Smooth muscle cell (in vitro differentiated cells): ENCODE results near the gene LHX6. TPM values are rescaled to one million over a fixed set of nuclear protein-coding genes. Genes with fewer than 3 reads are reported as not detected.

Source experiments
- DNase-seq: peaks from one replicate; lab custom pipeline; 2025; ENCODE audit not compliant: unreplicated experiment; lab: John Stamatoyannopoulos, UW
- H2AFZ ChIP-seq: fragments of 200-600 bp; sonication (generic); 2 replicates; pipeline ENCODE4 v1.6.0; 2016; ENCODE audit warnings: antibody characterized with exemption, low read depth, mild to moderate bottlenecking
- H3F3A ChIP-seq: fragments of 200-600 bp; sonication (generic); 2 replicates; pipeline ENCODE4 v1.6.0; 2017; ENCODE audit warnings: antibody characterized with exemption, low read depth
- H3K27ac ChIP-seq: fragments of 200-600 bp; sonication (generic); 2 replicates; pipeline ENCODE4 v1.5.1; 2016; ENCODE audit warnings: low read depth, mild to moderate bottlenecking
- H3K27me3 ChIP-seq: fragments of 200-600 bp; sonication (generic); 2 replicates; pipeline ENCODE4 v1.6.1; 2016; ENCODE audit warnings: low read depth, mild to moderate bottlenecking
- H3K36me3 ChIP-seq: fragments of 200-600 bp; sonication (generic); 2 replicates; pipeline ENCODE4 v1.5.1; 2016; ENCODE audit warnings: low read depth
- H3K4me1 ChIP-seq: fragments of 200-600 bp; sonication (generic); 2 replicates; pipeline ENCODE4 v1.5.1; 2016; ENCODE audit warnings: low read depth
- H3K4me2 ChIP-seq: fragments of 200-600 bp; sonication (generic); 2 replicates; pipeline ENCODE4 v1.6.0; 2016; ENCODE audit warnings: mild to moderate bottlenecking
- H3K4me3 ChIP-seq: fragments of 200-600 bp; sonication (generic); 2 replicates; pipeline ENCODE4 v1.5.1; 2016; ENCODE audit warnings: mild to moderate bottlenecking
- H3K79me2 ChIP-seq: fragments of 200-600 bp; sonication (generic); 2 replicates; pipeline ENCODE4 v1.6.0; 2016; ENCODE audit warnings: low read depth, mild to moderate bottlenecking
- H3K9ac ChIP-seq: fragments of 200-600 bp; sonication (generic); 2 replicates; pipeline ENCODE4 v1.6.0; 2016; ENCODE audit warnings: low read depth
- H3K9me3 ChIP-seq: fragments of 200-600 bp; sonication (generic); replicated peaks from 2 replicates; pipeline ENCODE4 v1.5.1; 2016; ENCODE audit warnings: low read depth
- H4K20me1 ChIP-seq: fragments of 200-600 bp; sonication (generic); 2 replicates; pipeline ENCODE4 v1.6.0; 2016; ENCODE audit warnings: low read depth
- WGBS: methylation state at CpG from one replicate; pipeline ENCODE4 v1.1.7; 2016; ENCODE audit warnings: low lambda C conversion rate; 5-methylcytosine and 5-hydroxymethylcytosine counted together
- polyA plus RNA-seq: library from polyadenylated mRNA; unstranded; fragments of >200 nt; fragmentation: Nextera tagmentation; extraction: Ambion mirVana; gene quantifications from 2 replicates; pipeline ENCODE4 v1.2.1, GENCODE V29; 2016
- total RNA-seq: library from RNA; depleted of rRNA; stranded (reverse); fragments of >200 nt; gene quantifications from 2 replicates; pipeline ENCODE4 v1.2.3, GENCODE V29; 2014
- TF ChIP-seq, protein P1 (sequence below): fragments of 200-600 bp; sonication (generic); IDR thresholded peaks from 2 replicates; pipeline ENCODE4 v1.5.1; 2017; ENCODE audit warnings: borderline replicate concordance, mild to moderate bottlenecking, antibody characterized with exemption; ENCODE audit not compliant: insufficient read depth, poor library complexity, severe bottlenecking

LHX6 gene
- total and polyA plus RNA-seq, 2 experiments from 2014 or later = not detected

DNA sequence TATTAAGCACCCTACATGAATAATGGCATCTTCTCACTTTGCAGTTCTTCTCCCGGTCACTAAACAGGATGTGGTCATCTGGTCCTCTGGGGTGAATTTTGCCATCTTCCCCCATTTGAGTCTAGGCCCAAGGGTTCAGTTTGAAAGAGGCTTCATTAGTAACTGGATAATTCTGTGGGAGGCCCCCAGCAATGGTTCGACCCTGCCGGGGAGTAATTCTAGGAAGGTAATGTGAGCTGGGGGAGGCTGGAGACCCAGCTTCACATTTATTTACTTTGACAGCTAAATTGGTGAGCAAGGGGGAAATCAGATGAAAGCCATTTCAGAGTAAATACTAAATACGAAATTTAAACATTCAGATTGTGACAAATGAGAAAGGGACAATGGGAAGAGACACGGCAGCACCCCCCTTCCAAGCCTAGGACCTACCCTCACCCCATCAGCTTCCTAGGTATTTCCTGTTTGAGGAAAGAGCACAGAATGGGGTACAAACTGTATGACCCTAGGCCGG is 4.1 kb upstream of the LHX6 start:
- TF ChIP-seq, protein P1, sequence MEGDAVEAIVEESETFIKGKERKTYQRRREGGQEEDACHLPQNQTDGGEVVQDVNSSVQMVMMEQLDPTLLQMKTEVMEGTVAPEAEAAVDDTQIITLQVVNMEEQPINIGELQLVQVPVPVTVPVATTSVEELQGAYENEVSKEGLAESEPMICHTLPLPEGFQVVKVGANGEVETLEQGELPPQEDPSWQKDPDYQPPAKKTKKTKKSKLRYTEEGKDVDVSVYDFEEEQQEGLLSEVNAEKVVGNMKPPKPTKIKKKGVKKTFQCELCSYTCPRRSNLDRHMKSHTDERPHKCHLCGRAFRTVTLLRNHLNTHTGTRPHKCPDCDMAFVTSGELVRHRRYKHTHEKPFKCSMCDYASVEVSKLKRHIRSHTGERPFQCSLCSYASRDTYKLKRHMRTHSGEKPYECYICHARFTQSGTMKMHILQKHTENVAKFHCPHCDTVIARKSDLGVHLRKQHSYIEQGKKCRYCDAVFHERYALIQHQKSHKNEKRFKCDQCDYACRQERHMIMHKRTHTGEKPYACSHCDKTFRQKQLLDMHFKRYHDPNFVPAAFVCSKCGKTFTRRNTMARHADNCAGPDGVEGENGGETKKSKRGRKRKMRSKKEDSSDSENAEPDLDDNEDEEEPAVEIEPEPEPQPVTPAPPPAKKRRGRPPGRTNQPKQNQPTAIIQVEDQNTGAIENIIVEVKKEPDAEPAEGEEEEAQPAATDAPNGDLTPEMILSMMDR = no peak
- Histone ChIP-seq H3K4me2 (no peak overlapping the region), H3K9me3 (no peaks in the 10 kb centered on the region), H3K9ac (no peak overlapping the region), H3F3A (no peaks in the 10 kb centered on the region), H3K4me1 (peaks cover 7% of the 10 kb centered on the region), H4K20me1 (no peaks in the 10 kb centered on the region), H3K27ac (no peak overlapping the region), H2AFZ (no peak overlapping the region), H3K4me3 (no peak overlapping the region), H3K36me3 (no peaks in the 10 kb centered on the region), H3K79me2 (no peaks in the 10 kb centered on the region), H3K27me3 (peaks cover 60% of the 10 kb centered on the region)
- WGBS = 68% methylated on average over 6 of the region's 6 CpGs
- no peak for DNase-seq

DNA sequence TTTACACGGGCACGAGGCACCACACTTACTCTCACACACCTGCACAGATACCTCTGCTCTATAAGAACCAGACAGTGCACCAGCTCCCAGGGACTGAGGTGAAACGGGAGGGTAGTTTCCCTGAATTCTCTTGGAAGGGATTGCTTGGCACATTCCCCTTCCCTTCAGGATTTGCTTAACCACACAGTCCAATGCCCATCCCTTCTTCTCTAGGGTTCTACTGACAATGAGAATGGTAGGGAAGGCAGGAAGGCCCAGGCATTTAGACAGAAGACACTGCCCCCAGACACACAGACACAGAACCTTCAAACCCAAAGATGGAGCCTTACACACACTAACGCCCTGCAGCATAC is 704 bp upstream of the LHX6 start:
- Histone ChIP-seq H3K4me3 (no peak overlapping the region), H3F3A (no peaks in the 10 kb centered on the region), H3K9ac (no peak overlapping the region), H2AFZ (no peak overlapping the region), H3K36me3 (no peaks in the 10 kb centered on the region), H3K27ac (no peak overlapping the region), H3K9me3 (no peaks in the 10 kb centered on the region), H3K4me2 (peak overlapping the region; percentile 94), H4K20me1 (no peaks in the 10 kb centered on the region), H3K27me3 (peaks cover 94% of the 10 kb centered on the region), H3K4me1 (peaks cover 11% of the 10 kb centered on the region), H3K79me2 (no peaks in the 10 kb centered on the region)
- TF ChIP-seq, protein P1 = no peak
- WGBS = 59% methylated on average over 4 of the region's 4 CpGs
- no peak for DNase-seq

DNA sequence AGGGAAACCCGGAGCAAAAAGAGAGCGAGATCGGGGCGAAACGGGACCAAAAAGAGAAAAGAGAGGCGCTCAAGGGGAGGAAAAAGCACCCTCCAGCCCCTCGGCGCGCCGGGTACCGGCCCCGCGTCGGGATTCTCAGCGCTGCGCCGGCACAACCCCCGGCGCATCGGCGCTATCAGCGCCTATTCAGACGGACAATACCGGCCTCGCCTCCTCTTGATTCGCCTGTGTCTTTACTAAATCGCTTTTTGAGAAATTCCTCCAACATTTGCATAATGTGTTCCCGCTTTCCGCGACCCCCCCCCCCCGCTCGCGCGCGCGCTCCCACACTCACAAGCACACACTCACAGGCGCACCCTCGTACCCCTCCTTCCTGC is 578 bp downstream of the LHX6 start:
- Histone ChIP-seq H3K9ac (no peak overlapping the region), H3K36me3 (no peaks in the 10 kb centered on the region), H3K4me3 (peak overlapping the region; percentile 48), H3K79me2 (no peaks in the 10 kb centered on the region), H3K4me1 (peaks cover 11% of the 10 kb centered on the region), H3K4me2 (peak overlapping the region; percentile 94), H3K27me3 (peaks cover 97% of the 10 kb centered on the region), H4K20me1 (no peaks in the 10 kb centered on the region), H3K9me3 (no peaks in the 10 kb centered on the region), H3F3A (no peaks in the 10 kb centered on the region), H2AFZ (no peak overlapping the region), H3K27ac (no peak overlapping the region)
- no peak for DNase-seq
- TF ChIP-seq, protein P1 = no peak
- 2% methylated on average over 34 of the region's 38 CpGs for WGBS

DNA sequence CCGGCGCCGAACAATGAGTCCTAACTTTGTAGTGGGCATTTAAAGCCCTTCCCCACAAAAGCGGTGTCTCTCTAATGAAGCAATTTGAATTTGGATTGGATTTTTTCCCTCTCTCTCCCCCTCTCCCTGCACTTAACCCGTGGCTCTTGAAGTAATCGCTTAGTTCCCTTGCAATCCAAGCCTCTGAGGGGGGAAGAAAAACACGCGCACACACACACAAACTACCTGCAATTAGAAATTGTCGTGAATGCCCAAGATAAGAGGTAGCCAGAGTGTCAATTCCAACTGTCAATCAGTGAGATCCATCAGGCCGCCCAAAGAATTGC is 1.2 kb downstream of the LHX6 start:
- H3K9me3 ChIP-seq = no peaks in the 10 kb centered on the region
- no peaks in the 10 kb centered on the region for H3F3A ChIP-seq
- no peaks in the 10 kb centered on the region for H4K20me1 ChIP-seq
- DNase-seq = no peak
- no peaks in the 10 kb centered on the region for H3K79me2 ChIP-seq
- H3K4me1 ChIP-seq = peaks cover 11% of the 10 kb centered on the region
- no peak overlapping the region for H3K27ac ChIP-seq
- WGBS = 4% methylated on average over 10 of the region's 10 CpGs
- H3K4me2 ChIP-seq = peak overlapping the region; percentile 94
- no peak overlapping the region for H3K9ac ChIP-seq
- peaks cover 99% of the 10 kb centered on the region for H3K27me3 ChIP-seq
- no peak overlapping the region for H3K4me3 ChIP-seq
- TF ChIP-seq, protein P1 = no peak
- H3K36me3 ChIP-seq = no peaks in the 10 kb centered on the region
- H2AFZ ChIP-seq = no peak overlapping the region
